ENCODE measurements around the gene CD151. TPM values are rescaled to one million over a fixed set of nuclear protein-coding genes. Genes with fewer than 3 reads are reported as not detected.
A peak's percentile ranks its signal among the peaks of the same experiment; 100 is the strongest.

CD151 gene
- total and polyA plus RNA-seq, 2 experiments from 2014 or later = 248 to 356 TPM

GRCh38 chr11:796565-797295 lies 36.0 kb upstream of the CD151 start:
- H3K9me3 ChIP-seq (ENCODE audit: low read depth) = no peaks in the 10 kb centered on the region
- H3K4me2 ChIP-seq = peak overlapping the region; percentile 90
- peaks cover 6% of the 10 kb centered on the region for H3K79me2 ChIP-seq
- H2AFZ ChIP-seq = no peak overlapping the region
- H3K27me3 ChIP-seq = no peaks in the 10 kb centered on the region
- H4K20me1 ChIP-seq (ENCODE audit: insufficient read depth, poor library complexity, severe bottlenecking) = no peaks in the 10 kb centered on the region
- peaks cover 23% of the 10 kb centered on the region for H3K4me1 ChIP-seq (ENCODE audit: insufficient read depth)
- H3K9me2 ChIP-seq (replicated peaks; ENCODE audit: insufficient read depth) = no peaks in the 10 kb centered on the region
- 35% methylated on average over 17 of the region's 18 CpGs for WGBS (ENCODE audit: low lambda C conversion rate, missing lambda C conversion rate)
- no peaks in the 10 kb centered on the region for H3K36me3 ChIP-seq (replicated peaks; ENCODE audit: insufficient read depth, low read depth)
- TF ChIP-seq EZH2phosphoT487 (IDR thresholded peaks at IDR 0.05; ENCODE audit: low read depth, severe bottlenecking, unreplicated experiment) = no peak
- no peak for TF ChIP-seq EZH2 (IDR thresholded peaks at IDR 0.05; ENCODE audit: borderline replicate concordance)
- no peak for TF ChIP-seq CTCF (IDR thresholded peaks at IDR 0.05; ENCODE audit: poor library complexity)
- H3K4me3 ChIP-seq = peak overlapping the region; percentile 17
- DNase-seq (ENCODE audit: low spot score) = no peak
- H3K27ac ChIP-seq = peak overlapping the region; percentile 98

GRCh38 chr11:797296-798092 lies 35.3 kb upstream of the CD151 start:
- Histone ChIP-seq H3K4me3 (peak overlapping the region; percentile 59), H3K36me3 (replicated peaks; ENCODE audit: insufficient read depth, low read depth) (no peaks in the 10 kb centered on the region), H3K9me2 (replicated peaks; ENCODE audit: insufficient read depth) (no peaks in the 10 kb centered on the region), H3K4me1 (ENCODE audit: insufficient read depth) (peaks cover 23% of the 10 kb centered on the region), H3K27me3 (no peaks in the 10 kb centered on the region), H3K27ac (peak overlapping the region; percentile 98), H3K9me3 (ENCODE audit: low read depth) (no peaks in the 10 kb centered on the region), H3K4me2 (peak overlapping the region; percentile 90), H3K79me2 (peaks cover 6% of the 10 kb centered on the region), H2AFZ (peak overlapping the region; percentile 46), H4K20me1 (ENCODE audit: insufficient read depth, poor library complexity, severe bottlenecking) (no peaks in the 10 kb centered on the region)
- TF ChIP-seq EZH2 (IDR thresholded peaks at IDR 0.05; ENCODE audit: borderline replicate concordance) (no peak), CTCF (IDR thresholded peaks at IDR 0.05; ENCODE audit: poor library complexity) (no peak), EZH2phosphoT487 (IDR thresholded peaks at IDR 0.05; ENCODE audit: low read depth, severe bottlenecking, unreplicated experiment) (no peak)
- under 1% methylated on average over 50 of the region's 57 CpGs for WGBS (ENCODE audit: low lambda C conversion rate, missing lambda C conversion rate)
- DNase-seq (ENCODE audit: low spot score) = peak; percentile 94

- peak; percentile 94 for DNase-seq (ENCODE audit: low spot score)
- H2AFZ ChIP-seq = peak within 1 kb of the TSS; percentile 46
- H3K36me3 ChIP-seq (replicated peaks; ENCODE audit: insufficient read depth, low read depth) = no peaks in the 10 kb centered on the region
- H3K79me2 ChIP-seq = peaks cover 6% of the 10 kb centered on the region
- H3K9me3 ChIP-seq (ENCODE audit: low read depth) = no peaks in the 10 kb centered on the region
- peak within 1 kb of the TSS; percentile 98 for H3K27ac ChIP-seq
- H3K27me3 ChIP-seq = no peaks in the 10 kb centered on the region
- peaks cover 23% of the 10 kb centered on the region for H3K4me1 ChIP-seq (ENCODE audit: insufficient read depth)
- peak within 1 kb of the TSS; percentile 59 for H3K4me3 ChIP-seq
- TF ChIP-seq CTCF (IDR thresholded peaks at IDR 0.05; ENCODE audit: poor library complexity) (peak; percentile 74), EZH2phosphoT487 (IDR thresholded peaks at IDR 0.05; ENCODE audit: low read depth, severe bottlenecking, unreplicated experiment) (no peak)
- peak within 1 kb of the TSS; percentile 90 for H3K4me2 ChIP-seq
- H3K9me2 ChIP-seq (replicated peaks; ENCODE audit: insufficient read depth) = no peaks in the 10 kb centered on the region
- 18% methylated on average over 17 of the region's 69 CpGs for WGBS (ENCODE audit: low lambda C conversion rate, missing lambda C conversion rate)
- H4K20me1 ChIP-seq (ENCODE audit: insufficient read depth, poor library complexity, severe bottlenecking) = no peaks in the 10 kb centered on the region
These were observed 34.5 kb upstream of the CD151 start, which contains the start of gene SLC25A22 for GRCh38 chr11:798093-798713. Gene SLC25A22, minus strand, starts transcription at chr11:798281. Its CDS starts 3,275 bp downstream, at chr11:795006.
